HG02571 (cell line): ENCODE data around the gene EFHD1.
"Not testable (repeated sequence)": the region's sequence is repeated elsewhere in the genome, so short reads cannot be mapped to it uniquely, and the experiment has no call there.

Experiments used
- ATAC-seq: cut with Tn5 transposase; IDR thresholded peaks from one replicate; pipeline ENCODE4 v1.9.1; 2021; ENCODE audit warnings: mild to moderate bottlenecking, moderate library complexity; ENCODE audit not compliant: unreplicated experiment

The EFHD1 gene

GRCh38 chr2:232615339-232615738 is 18.1 kb upstream of the EFHD1 start:
- ATAC-seq, result no peak

GRCh38 chr2:232621186-232621585 is 12.2 kb upstream of the EFHD1 start:
- ATAC-seq, result no peak

GRCh38 chr2:232622563-232622962 is 10.8 kb upstream of the EFHD1 start:
- no peak for ATAC-seq

GRCh38 chr2:232623768-232624765 is 9.3 kb upstream of the EFHD1 start:
- no peak for ATAC-seq

- ATAC-seq, result no peak
These were observed 6.8 kb upstream of the EFHD1 start for GRCh38 chr2:232626584-232626983.

- ATAC-seq, result no peak
These were observed 4.8 kb upstream of the EFHD1 start for GRCh38 chr2:232628466-232629128.

- ATAC-seq, result no peak
These were observed 4.3 kb upstream of the EFHD1 start for GRCh38 chr2:232629129-232629475.

GRCh38 chr2:232632229-232632903 is 1.0 kb upstream of the EFHD1 start:
- ATAC-seq, result no peak

- no peak for ATAC-seq
These were observed 446 bp upstream of the EFHD1 start for GRCh38 chr2:232632904-232633412.

- ATAC-seq, result no peak
These were observed 1.1 kb downstream of the EFHD1 start for GRCh38 chr2:232634206-232635150.

- ATAC-seq, result not testable (repeated sequence)
These were observed 2.0 kb downstream of the EFHD1 start for GRCh38 chr2:232635376-232635775.

- no peak for ATAC-seq
These were observed 2.4 kb downstream of the EFHD1 start for GRCh38 chr2:232635820-232636219.

GRCh38 chr2:232636788-232637420 is 3.5 kb downstream of the EFHD1 start:
- no peak for ATAC-seq

- ATAC-seq, result no peak
These were observed 4.6 kb downstream of the EFHD1 start for GRCh38 chr2:232637866-232638583.

- no peak for ATAC-seq
These were observed 7.9 kb downstream of the EFHD1 start for GRCh38 chr2:232641153-232641848.

GRCh38 chr2:232643147-232643425 is 9.7 kb downstream of the EFHD1 start:
- ATAC-seq, result no peak

GRCh38 chr2:232643813-232644347 is 10.5 kb downstream of the EFHD1 start:
- no peak for ATAC-seq

- no peak for ATAC-seq
These were observed 11.7 kb downstream of the EFHD1 start for GRCh38 chr2:232645061-232645460.
